ENCODE data around the gene CD59.
"Not testable (repeated sequence)": the region's sequence is repeated elsewhere in the genome, so short reads cannot be mapped to it uniquely, and the experiment has no call there.

The CD59 gene

GRCh38 chr11:33667819-33668467, 68.3 kb downstream of the CD59 start:
- FAIRE-seq (no peak), DNase-seq (ENCODE audit: insufficient read length, low spot score) (no peak)
- TF ChIP-seq POLR2A (IDR thresholded peaks at IDR 0.05; ENCODE audit: low read depth, low read length), result no peak

DNA sequence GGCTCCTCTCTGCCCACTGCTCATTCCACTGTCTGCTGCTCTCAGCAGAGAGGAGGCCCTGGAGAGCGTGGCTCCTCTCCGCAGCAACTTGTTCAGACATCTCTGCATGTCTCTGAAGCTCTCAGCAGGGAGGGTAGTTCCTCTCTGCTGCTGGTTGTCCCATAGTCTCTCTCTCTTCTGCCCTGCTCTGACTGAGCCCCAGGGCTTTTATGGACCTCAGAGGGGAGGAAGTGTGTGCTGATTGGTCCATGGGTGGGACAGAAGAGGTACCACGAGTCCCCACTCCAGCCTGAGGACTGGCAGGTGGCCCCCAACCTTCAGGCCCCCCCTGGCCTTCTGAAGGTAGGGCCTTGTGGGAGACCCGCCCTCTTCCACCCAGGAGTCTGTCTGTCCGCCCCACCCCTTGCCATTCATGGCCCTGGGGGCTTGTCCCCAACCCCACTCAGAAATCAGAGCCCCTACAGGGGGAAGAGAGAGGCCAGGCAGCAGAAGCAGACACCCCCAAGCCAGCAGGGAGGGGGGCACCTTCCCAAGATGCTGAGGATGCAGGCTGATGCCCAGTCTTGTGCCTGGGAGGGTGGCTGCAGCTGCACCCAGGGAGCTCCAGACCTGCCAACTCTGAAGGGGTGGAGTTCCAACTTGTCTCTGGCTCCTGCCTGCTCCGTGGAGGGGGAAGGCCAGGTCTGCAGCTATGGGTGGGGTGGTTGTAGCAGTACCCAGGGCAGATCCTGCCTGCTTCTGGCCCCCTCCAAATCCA, 70.7 kb downstream of the CD59 start:
- no peak for TF ChIP-seq POLR2A (IDR thresholded peaks at IDR 0.05; ENCODE audit: low read depth, low read length)
- no peak for FAIRE-seq
- DNase-seq (ENCODE audit: insufficient read length, low spot score), result no peak

GRCh38 chr11:33664827-33665226, 71.4 kb downstream of the CD59 start:
- no peak for TF ChIP-seq POLR2A (IDR thresholded peaks at IDR 0.05; ENCODE audit: low read depth, low read length)

GRCh38 chr11:33664166-33664565, 72.1 kb downstream of the CD59 start:
- no peak for FAIRE-seq
- DNase-seq (ENCODE audit: insufficient read length, low spot score), result no peak
- no peak for TF ChIP-seq POLR2A (IDR thresholded peaks at IDR 0.05; ENCODE audit: low read depth, low read length)

More at GRCh38 chr11:33664827-33665226, 71.4 kb downstream of the CD59 start:
- FAIRE-seq, result no peak
- DNase-seq (ENCODE audit: insufficient read length, low spot score), result no peak

GRCh38 chr11:33663121-33663520, 73.1 kb downstream of the CD59 start:
- no peak for DNase-seq (ENCODE audit: insufficient read length, low spot score)
- no peak for FAIRE-seq
- no peak for TF ChIP-seq POLR2A (IDR thresholded peaks at IDR 0.05; ENCODE audit: low read depth, low read length)

DNA sequence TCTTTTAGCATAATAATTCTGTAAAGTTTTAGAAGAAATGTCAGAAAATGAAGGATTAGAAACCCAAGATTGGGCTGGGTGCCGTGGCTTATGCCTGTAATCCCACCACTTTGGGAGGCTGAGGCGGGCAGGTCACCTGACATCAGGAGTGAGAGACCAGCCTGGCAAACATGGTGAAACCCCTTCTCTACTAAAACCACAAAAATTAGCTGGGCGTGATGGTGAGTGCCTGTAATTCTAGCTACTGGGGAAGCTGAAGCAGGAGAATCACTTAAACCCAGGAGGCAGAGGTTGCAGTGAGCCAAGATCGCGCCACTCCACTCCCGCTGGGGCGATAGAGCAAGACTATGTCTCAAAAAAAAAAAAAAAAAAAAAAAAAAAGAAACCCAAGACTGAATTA, 74.7 kb downstream of the CD59 start:
- FAIRE-seq; DNase-seq (ENCODE audit: insufficient read length, low spot score): not testable (repeated sequence)

GRCh38 chr11:33660962-33661361, 75.3 kb downstream of the CD59 start:
- no peak for TF ChIP-seq POLR2A (IDR thresholded peaks at IDR 0.05; ENCODE audit: low read depth, low read length)
- FAIRE-seq (no peak), DNase-seq (ENCODE audit: insufficient read length, low spot score) (no peak)

DNA sequence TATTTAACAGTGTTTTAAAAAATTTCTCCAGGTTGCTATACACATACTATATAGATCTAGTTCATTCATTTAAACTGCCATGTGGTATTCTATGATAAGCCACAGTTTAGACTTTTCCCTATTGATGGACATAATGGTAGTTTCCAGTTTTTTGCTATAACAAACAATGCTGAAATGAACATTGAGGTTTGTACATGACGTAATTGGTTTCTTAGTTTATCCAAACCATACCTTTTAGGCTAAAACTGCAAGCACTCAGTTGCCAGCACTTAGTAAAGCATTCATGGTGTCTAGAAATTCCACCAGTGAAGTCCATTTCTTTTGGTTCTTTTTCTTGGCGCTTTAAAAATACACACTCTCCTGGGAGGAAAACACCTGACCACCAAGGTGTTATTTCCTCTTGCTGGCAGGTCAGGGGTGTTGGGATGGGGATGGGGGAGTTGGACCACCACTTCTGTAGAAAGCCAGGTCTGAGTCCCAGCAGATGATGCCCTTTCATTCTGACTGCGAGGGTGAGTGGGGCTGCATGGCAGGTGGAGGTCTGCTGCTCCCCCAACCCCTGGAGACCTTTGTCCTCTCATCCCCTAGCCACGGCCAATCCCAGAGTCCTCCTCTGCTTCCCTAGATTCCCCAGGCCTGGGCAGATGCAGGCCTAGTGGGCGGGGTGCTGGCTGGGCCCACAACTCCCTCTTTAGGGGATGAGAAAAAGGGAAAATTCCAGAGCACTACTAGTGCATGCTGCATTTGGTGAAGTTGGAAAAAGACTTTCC, 76.7 kb downstream of the CD59 start:
- TF ChIP-seq POLR2A (IDR thresholded peaks at IDR 0.05; ENCODE audit: low read depth, low read length), result no peak
- DNase-seq (ENCODE audit: insufficient read length, low spot score), result no peak
- no peak for FAIRE-seq

- TF ChIP-seq POLR2A (IDR thresholded peaks at IDR 0.05; ENCODE audit: low read depth, low read length), result no peak
- FAIRE-seq (no peak), DNase-seq (ENCODE audit: insufficient read length, low spot score) (no peak)
Measured at GRCh38 chr11:33658195-33658900, 77.9 kb downstream of the CD59 start.

- TF ChIP-seq POLR2A (IDR thresholded peaks at IDR 0.05; ENCODE audit: low read depth, low read length), result no peak
- FAIRE-seq (no peak), DNase-seq (ENCODE audit: insufficient read length, low spot score) (no peak)
Measured at GRCh38 chr11:33657757-33658156, 78.5 kb downstream of the CD59 start.

DNA sequence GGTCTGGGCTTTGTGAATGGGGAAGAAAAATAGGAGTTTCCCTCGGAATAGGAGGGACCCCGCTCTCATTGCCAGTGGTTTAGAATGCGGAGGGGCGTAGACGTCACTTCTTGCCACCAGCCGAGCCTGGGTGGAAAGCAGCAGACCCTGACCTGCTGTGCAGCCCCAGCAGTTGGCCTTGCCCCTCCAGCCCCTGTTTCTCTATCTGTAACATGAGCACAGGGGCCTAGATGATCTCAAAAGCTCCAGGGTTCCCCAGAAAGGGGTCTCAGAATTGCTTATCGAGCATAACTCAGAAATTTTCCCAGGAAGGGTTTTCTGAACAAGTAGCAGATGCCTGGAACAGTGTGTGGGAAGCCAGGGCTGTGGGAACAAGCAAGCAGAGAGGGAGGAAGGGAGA, 79.5 kb downstream of the CD59 start:
- no peak for FAIRE-seq
- no peak for TF ChIP-seq POLR2A (IDR thresholded peaks at IDR 0.05; ENCODE audit: low read depth, low read length)
- DNase-seq (ENCODE audit: insufficient read length, low spot score), result no peak

DNA sequence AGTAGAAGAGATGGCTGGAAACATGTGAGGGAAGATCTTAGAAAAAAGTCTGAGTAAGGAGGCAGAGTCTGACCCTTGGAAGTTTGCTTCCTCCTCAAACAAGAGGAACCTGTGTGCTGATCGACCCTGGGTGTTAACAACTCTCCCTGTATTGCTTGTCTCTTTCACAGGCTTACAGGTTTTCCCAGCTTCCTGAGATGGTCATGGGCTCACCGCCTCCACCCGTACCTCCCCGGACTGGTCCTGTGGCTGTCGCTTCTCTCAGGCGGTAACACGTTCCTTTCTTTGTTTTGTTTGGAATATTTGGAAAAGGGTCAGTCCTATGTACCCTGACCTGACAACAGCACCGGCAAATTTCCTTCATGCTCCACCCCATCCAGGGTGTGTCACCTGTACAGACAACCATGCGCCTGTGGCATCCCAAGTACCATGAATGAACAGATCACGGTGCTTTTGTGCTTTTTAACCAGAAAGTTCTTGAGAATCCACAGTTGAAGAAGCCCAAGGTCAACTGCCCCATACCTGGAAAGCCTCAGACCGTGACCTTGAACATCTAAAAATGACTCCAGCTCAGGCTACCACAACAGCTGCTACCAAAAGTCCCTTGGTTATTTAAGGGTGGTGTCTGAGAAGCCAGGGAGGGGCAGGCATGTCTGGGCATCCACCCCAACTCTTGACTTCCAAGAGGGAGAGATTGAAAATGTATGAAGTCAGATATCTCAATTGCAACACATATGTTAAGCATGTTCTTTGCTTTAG, 80.2 kb downstream of the CD59 start:
- FAIRE-seq (no peak), DNase-seq (ENCODE audit: insufficient read length, low spot score) (no peak)
- TF ChIP-seq POLR2A (IDR thresholded peaks at IDR 0.05; ENCODE audit: low read depth, low read length), result no peak

DNA sequence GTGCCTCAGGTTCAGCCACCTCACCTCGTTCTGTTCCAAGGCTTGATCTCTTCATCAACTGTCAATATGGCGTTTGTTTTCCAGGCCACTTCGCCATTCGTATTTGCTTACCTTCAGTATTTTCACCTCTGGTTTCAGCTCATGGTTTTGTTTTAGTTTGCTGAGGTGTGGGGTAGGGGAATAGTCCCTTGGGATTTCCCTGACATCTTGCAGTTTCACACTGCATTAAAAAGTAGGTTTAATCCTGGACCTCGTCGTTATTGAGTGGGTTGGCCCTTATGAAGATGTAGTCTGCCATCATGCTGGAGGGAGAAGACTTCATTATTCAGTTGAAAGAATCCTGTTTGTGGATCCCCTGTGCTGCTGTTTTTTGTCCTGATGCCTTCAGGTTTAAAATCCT, 81.6 kb downstream of the CD59 start:
- no peak for TF ChIP-seq POLR2A (IDR thresholded peaks at IDR 0.05; ENCODE audit: low read depth, low read length)
- DNase-seq (ENCODE audit: insufficient read length, low spot score) (no peak), FAIRE-seq (no peak)
